HepG2 (cell line): Measurements from ENCODE around the gene CERS6. TPM values are rescaled to one million over a fixed set of nuclear protein-coding genes. Genes with fewer than 3 reads are reported as not detected.

Experiments used
- ATAC-seq: fragments of 200-7000 bp; cut with Tn5 transposase; 3 replicates; pipeline ENCODE4 v1.9.1; 2020; ENCODE audit warnings: mild to moderate bottlenecking, moderate library complexity
- BruUV-seq: library from RNA; stranded (reverse); fragments of 400-500 nt; replicated peaks from 2 replicates; lab custom pipeline; 2021; lab: Mats Ljungman, UMichigan
- CTCF ChIA-PET: fragments of 300-600 bp; formaldehyde crosslinking; extraction: SDS; loops from one replicate; lab custom pipeline; 2021; ENCODE audit warnings: low total read pairs, inconsistent platforms, low intra/inter-chr PET ratio; lab: Yijun Ruan, JAX
- POLR2A ChIA-PET: fragments of 350-600 bp; sonication (Branson Sonifier 250); formaldehyde crosslinking; loops from one replicate; lab custom pipeline; 2020; ENCODE audit warnings: antibody characterized with exemption, inconsistent platforms; lab: Yijun Ruan, JAX
- DNase-seq: peaks from one replicate; pipeline ENCODE4 v3.0.0-alpha.2; 2015; ENCODE audit warnings: low spot score
- FAIRE-seq: peaks from 3 replicates; lab custom pipeline; 2011; peaks lifted over from hg19 to GRCh38; lab: Jason Lieb, UNC
- H2AFZ ChIP-seq: one replicate; pipeline ENCODE4 v1.6.1; 2011; ENCODE audit warnings: low read length, inconsistent platforms
- H3K27ac ChIP-seq: fragments of 300-600 bp; 3 replicates; pipeline ENCODE4 v1.8.0; 2011; ENCODE audit warnings: mixed run types, mild to moderate bottlenecking, mixed read lengths, low read length, inconsistent platforms; ENCODE audit not compliant: insufficient read depth; ENCODE audit errors: extremely low read length
- H3K27me3 ChIP-seq, 2 experiments: fragments of 200-600 bp in 1 of 2; 2 replicates in 1 of 2; 3 replicates in 1 of 2; pipeline versions ENCODE4 v1.6.0 to v1.8.0; 2011; ENCODE audit warnings: low read length in 2 of 2, mild to moderate bottlenecking in 2 of 2, moderate library complexity in 2 of 2, inconsistent platforms in 1 of 2; ENCODE audit not compliant: insufficient read depth in 2 of 2, control insufficient read depth in 1 of 2
- H3K36me3 ChIP-seq, 2 experiments: fragments of 200-600 bp in 1 of 2; replicated peaks in 1 of 2; 2 replicates in 1 of 2; 3 replicates in 1 of 2; pipeline versions ENCODE4 v1.5.1 to v1.8.0; 2011; ENCODE audit warnings: low read length in 2 of 2, inconsistent platforms in 1 of 2; ENCODE audit not compliant: insufficient read depth in 2 of 2, control insufficient read depth in 1 of 2
- H3K4me1 ChIP-seq: 2 replicates; pipeline ENCODE4 v1.5.1; 2012; ENCODE audit warnings: low read length, inconsistent platforms; ENCODE audit not compliant: insufficient read depth
- H3K4me2 ChIP-seq: 2 replicates; pipeline ENCODE4 v1.6.0; 2011; ENCODE audit warnings: low read depth, low read length, inconsistent platforms
- H3K4me3 ChIP-seq, 3 experiments: fragments of 200-600 bp in 1 of 3; sonication (generic), shearing (Covaris generic) in 1 of 3; replicated peaks in 1 of 3; 2 replicates each; pipeline ENCODE4 v1.5.1; 2011 to 2016; ENCODE audit warnings: low read length in 3 of 3, inconsistent platforms in 2 of 3, low read depth in 2 of 3, mild to moderate bottlenecking in 2 of 3, control low read depth in 1 of 3, mixed read lengths in 1 of 3; ENCODE audit not compliant: insufficient read depth in 1 of 3
- H3K79me2 ChIP-seq: one replicate; pipeline ENCODE4 v1.6.1; 2011; ENCODE audit warnings: low read length, inconsistent platforms; ENCODE audit not compliant: insufficient read depth
- H3K9ac ChIP-seq: 2 replicates; pipeline ENCODE4 v1.6.0; 2011; ENCODE audit warnings: mild to moderate bottlenecking, low read depth, low read length, inconsistent platforms; ENCODE audit not compliant: insufficient read depth
- H3K9me3 ChIP-seq: 2 replicates; pipeline ENCODE4 v1.5.1; 2012; ENCODE audit warnings: mild to moderate bottlenecking, low read length
- H4K20me1 ChIP-seq: 2 replicates; pipeline ENCODE4 v1.6.0; 2011; ENCODE audit warnings: inconsistent platforms, mild to moderate bottlenecking, low read length, moderate library complexity; ENCODE audit not compliant: insufficient read depth
- FOXO1 ChIP-seq: sonication (generic); formaldehyde crosslinking; IDR thresholded peaks from 2 replicates; pipeline ENCODE4 v1.4.0; 2020; ENCODE audit warnings: missing genetic modification reagents
- GZF1 ChIP-seq: sonication (generic); formaldehyde crosslinking; IDR thresholded peaks from 2 replicates; pipeline ENCODE4 v1.5.1; 2020; ENCODE audit warnings: mild to moderate bottlenecking, missing genetic modification reagents
- KDM5A ChIP-seq: fragments of 200-600 bp; sonication (generic); IDR thresholded peaks from 2 replicates; pipeline ENCODE4 v1.7.0; 2018; ENCODE audit warnings: antibody characterized with exemption, mild to moderate bottlenecking, low read length, borderline replicate concordance
- NR2F6 ChIP-seq, 2 experiments: IDR thresholded peaks; 2 replicates each; pipeline ENCODE4 v1.6.1; 2016; ENCODE audit warnings: antibody characterized with exemption in 1 of 2, mild to moderate bottlenecking in 1 of 2
- PAX8 ChIP-seq: sonication (generic); formaldehyde crosslinking; IDR thresholded peaks from 2 replicates; pipeline ENCODE4 v1.8.0; 2022; ENCODE audit warnings: mild to moderate bottlenecking, missing genetic modification reagents, borderline replicate concordance
- PTBP1 ChIP-seq: fragments of 200-400 bp; formaldehyde crosslinking; IDR thresholded peaks from 2 replicates; pipeline ENCODE4 v1.6.1; 2018; ENCODE audit warnings: low read length, low read depth; ENCODE audit not compliant: poor library complexity, severe bottlenecking
- RFX1 ChIP-seq: fragments of 450-650 bp; IDR thresholded peaks from 2 replicates; pipeline ENCODE4 v1.6.1; 2017
- SMAD1 ChIP-seq: sonication (generic); formaldehyde crosslinking; IDR thresholded peaks from 2 replicates; pipeline ENCODE4 v1.4.0; 2020; ENCODE audit warnings: missing genetic modification reagents, low read depth, mild to moderate bottlenecking, borderline replicate concordance
- SP2 ChIP-seq: sonication (generic); formaldehyde crosslinking; IDR thresholded peaks from 2 replicates; pipeline ENCODE4 v1.5.1; 2020; ENCODE audit warnings: mild to moderate bottlenecking, missing genetic modification reagents
- ZNF30 ChIP-seq: sonication (generic); formaldehyde crosslinking; IDR thresholded peaks from 2 replicates; pipeline ENCODE4 v1.5.0; 2020; ENCODE audit warnings: mild to moderate bottlenecking, missing genetic modification reagents
- ZNF703 ChIP-seq: sonication (generic); formaldehyde crosslinking; IDR thresholded peaks from 2 replicates; pipeline ENCODE4 v1.5.1; 2020; ENCODE audit warnings: missing genetic modification reagents, mild to moderate bottlenecking, moderate library complexity, borderline replicate concordance
- WGBS: methylation state at CpG from one replicate; pipeline ENCODE4 v1.1.6; 2017; ENCODE audit warnings: low lambda C conversion rate; 5-methylcytosine and 5-hydroxymethylcytosine counted together
- in situ Hi-C: cut with HindIII; loops from 2 replicates; pipeline ENCODE4 v1.10.0; 2017; ENCODE audit warnings: low pct_unique_long_range_greater_than_20kb; ENCODE audit not compliant: extremely low pct_ligation_motif_present
- intact Hi-C: fragments of 100-400 bp; cut with micrococcal nuclease; formaldehyde crosslinking; loops from one replicate; pipeline ENCODE4 v1.10.0; 2022; ENCODE audit not compliant: unreplicated experiment
- polyA plus RNA-seq, 8 experiments: library from polyadenylated mRNA; depleted of rRNA in 3 of 8; stranded (reverse) in 7 of 8; unstranded in 1 of 8; fragments of >200 nt; fragmentation: Illumina TruSeq in 4 of 8; extraction: Trizol in 4 of 8; gene quantifications; 2 replicates each; pipeline versions ENCODE4 v1.2.1 to v1.2.3, GENCODE V29; 2011 to 2016; ENCODE audit warnings: low read depth in 4 of 8, missing spikeins in 1 of 8, mixed read lengths in 1 of 8; ENCODE audit not compliant: insufficient read depth in 1 of 8
- total RNA-seq, 5 experiments: library from RNA; depleted of rRNA; stranded (reverse); fragments of >200 nt; fragmentation: Illumina TruSeq; extraction: Trizol; gene quantifications; 2 replicates each; pipeline ENCODE4 v1.2.3, GENCODE V29; 2016; ENCODE audit warnings: low read depth in 1 of 5
- TF ChIP-seq, protein P1 (sequence below): sonication (generic); formaldehyde crosslinking; IDR thresholded peaks from 2 replicates; pipeline ENCODE4 v1.8.0; 2022; ENCODE audit warnings: mild to moderate bottlenecking, missing genetic modification reagents, moderate library complexity
- TF ChIP-seq, protein P2 (sequence below): sonication (generic); formaldehyde crosslinking; IDR thresholded peaks from 2 replicates; pipeline ENCODE4 v1.4.0; 2020; ENCODE audit warnings: missing genetic modification reagents

The CERS6 gene
- total and polyA plus RNA-seq, 2 of the 13 experiments (the other 11 are each of a cell fraction or from before 2014, with no cell fraction given), result 10.1 to 20.3 TPM

- ChIA-PET CTCF (no interaction called here), POLR2A (no interaction called here)
- Histone ChIP-seq H3K36me3 (peaks cover 2 to 7% of the 10 kb centered on the region in 2 experiments; a peak in 3 of 5 replicates), H3K27ac (no peak overlapping the region), H3K79me2 (no peaks in the 10 kb centered on the region), H3K4me1 (no peaks in the 10 kb centered on the region), H3K9ac (no peak overlapping the region), H3K4me2 (no peak overlapping the region), H4K20me1 (no peaks in the 10 kb centered on the region), H3K9me3 (no peaks in the 10 kb centered on the region), H3K4me3 (no peak overlapping the region), H2AFZ (no peak overlapping the region), H3K27me3 (no peaks in the 10 kb centered on the region)
- WGBS, result 94% methylated on average over 6 of the region's 6 CpGs
- FAIRE-seq (no peak), ATAC-seq (no peak), DNase-seq (peak; percentile 11)
- in situ Hi-C loops, result no loop called here
- TF ChIP-seq, protein P1, sequence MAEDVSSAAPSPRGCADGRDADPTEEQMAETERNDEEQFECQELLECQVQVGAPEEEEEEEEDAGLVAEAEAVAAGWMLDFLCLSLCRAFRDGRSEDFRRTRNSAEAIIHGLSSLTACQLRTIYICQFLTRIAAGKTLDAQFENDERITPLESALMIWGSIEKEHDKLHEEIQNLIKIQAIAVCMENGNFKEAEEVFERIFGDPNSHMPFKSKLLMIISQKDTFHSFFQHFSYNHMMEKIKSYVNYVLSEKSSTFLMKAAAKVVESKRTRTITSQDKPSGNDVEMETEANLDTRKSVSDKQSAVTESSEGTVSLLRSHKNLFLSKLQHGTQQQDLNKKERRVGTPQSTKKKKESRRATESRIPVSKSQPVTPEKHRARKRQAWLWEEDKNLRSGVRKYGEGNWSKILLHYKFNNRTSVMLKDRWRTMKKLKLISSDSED, result no peak
- TF ChIP-seq GZF1 (CRISPR knock-in tag) (peak; percentile 98), SMAD1 (CRISPR knock-in tag) (no peak), NR2F6 (IDR thresholded peaks at IDR 0.05) (peak; percentile 26; the same call in 1 of the 2 replicates), NR2F6 (CRISPR knock-in tag; IDR thresholded peaks at IDR 0.05) (no peak), PTBP1 (no peak)
- intact Hi-C loops, result no loop called here
- BruUV-seq, result no TSS peak
Measured at GRCh38 chr2:168568476-168569267, 112.6 kb downstream of the CERS6 start.

DNA sequence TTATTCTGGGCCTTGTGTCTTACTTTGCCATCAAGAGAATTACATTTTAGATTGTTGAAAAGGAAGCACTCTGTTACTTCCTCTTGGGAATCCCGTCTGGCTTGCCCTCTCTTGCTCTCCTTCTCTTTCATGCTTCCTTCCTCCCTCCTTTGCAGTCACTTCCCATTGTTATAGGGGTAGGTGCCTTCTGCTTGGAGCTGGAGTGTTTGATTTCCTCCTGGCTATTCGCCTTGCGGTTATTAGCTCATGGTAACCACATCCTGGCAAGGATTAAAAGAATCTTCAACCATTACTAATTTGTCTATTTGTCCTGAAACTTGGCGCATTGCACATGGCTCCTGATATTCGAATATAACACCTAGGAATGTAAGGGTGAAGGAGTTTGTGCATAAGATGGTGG lies 115.0 kb downstream of the CERS6 start:
- DNase-seq, result no peak
- no peak overlapping the region for H3K4me2 ChIP-seq
- intact Hi-C loops, result no loop called here
- WGBS, result 96% methylated on average over 5 of the region's 5 CpGs
- no peak overlapping the region for H3K27ac ChIP-seq
- no peak overlapping the region for H3K9ac ChIP-seq
- H3K36me3 ChIP-seq, result peaks cover 2 to 3% of the 10 kb centered on the region in 2 experiments; a peak in 2 of 5 replicates
- in situ Hi-C loops, result no loop called here
- H3K4me3 ChIP-seq, result no peak overlapping the region
- H3K4me1 ChIP-seq, result no peaks in the 10 kb centered on the region
- no peaks in the 10 kb centered on the region for H3K9me3 ChIP-seq
- FAIRE-seq, result no peak
- no peak for ATAC-seq
- H4K20me1 ChIP-seq, result no peaks in the 10 kb centered on the region
- BruUV-seq, result no TSS peak
- H3K79me2 ChIP-seq, result no peaks in the 10 kb centered on the region
- ChIA-PET POLR2A (no interaction called here), CTCF (no interaction called here)
- H3K27me3 ChIP-seq, result no peaks in the 10 kb centered on the region
- no peak overlapping the region for H2AFZ ChIP-seq
- no peak for TF ChIP-seq SP2 (CRISPR knock-in tag)
- no peak for TF ChIP-seq KDM5A
- TF ChIP-seq, protein P2, sequence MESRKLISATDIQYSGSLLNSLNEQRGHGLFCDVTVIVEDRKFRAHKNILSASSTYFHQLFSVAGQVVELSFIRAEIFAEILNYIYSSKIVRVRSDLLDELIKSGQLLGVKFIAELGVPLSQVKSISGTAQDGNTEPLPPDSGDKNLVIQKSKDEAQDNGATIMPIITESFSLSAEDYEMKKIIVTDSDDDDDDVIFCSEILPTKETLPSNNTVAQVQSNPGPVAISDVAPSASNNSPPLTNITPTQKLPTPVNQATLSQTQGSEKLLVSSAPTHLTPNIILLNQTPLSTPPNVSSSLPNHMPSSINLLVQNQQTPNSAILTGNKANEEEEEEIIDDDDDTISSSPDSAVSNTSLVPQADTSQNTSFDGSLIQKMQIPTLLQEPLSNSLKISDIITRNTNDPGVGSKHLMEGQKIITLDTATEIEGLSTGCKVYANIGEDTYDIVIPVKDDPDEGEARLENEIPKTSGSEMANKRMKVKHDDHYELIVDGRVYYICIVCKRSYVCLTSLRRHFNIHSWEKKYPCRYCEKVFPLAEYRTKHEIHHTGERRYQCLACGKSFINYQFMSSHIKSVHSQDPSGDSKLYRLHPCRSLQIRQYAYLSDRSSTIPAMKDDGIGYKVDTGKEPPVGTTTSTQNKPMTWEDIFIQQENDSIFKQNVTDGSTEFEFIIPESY (CRISPR knock-in tag), result no peak
- TF ChIP-seq GZF1 (CRISPR knock-in tag), result no peak
- no peak for TF ChIP-seq PAX8 (CRISPR knock-in tag)
- no peak for TF ChIP-seq ZNF30 (CRISPR knock-in tag)
- no peak for TF ChIP-seq FOXO1
- TF ChIP-seq RFX1, result no peak
- no peak for TF ChIP-seq ZNF703 (CRISPR knock-in tag)
